Stimulated activated CD8-positive, alpha-beta memory T cell treated with anti-CD3 and anti-CD28 coated beads, Interleukin-7, amount 100 ng/mL, for 1 hour (primary cell): Measurements from ENCODE around the gene S100A6.
"Not testable (repeated sequence)": the region's sequence is repeated elsewhere in the genome, so short reads cannot be mapped to it uniquely, and the experiment has no call there.

ENCODE experiments used
- DNase-seq, 2 donors: peaks; one replicate each; pipeline ENCODE4 v3.0.0-alpha.2; 2020; ENCODE audit warnings: low read depth in 2 of 2

The S100A6 gene

DNA sequence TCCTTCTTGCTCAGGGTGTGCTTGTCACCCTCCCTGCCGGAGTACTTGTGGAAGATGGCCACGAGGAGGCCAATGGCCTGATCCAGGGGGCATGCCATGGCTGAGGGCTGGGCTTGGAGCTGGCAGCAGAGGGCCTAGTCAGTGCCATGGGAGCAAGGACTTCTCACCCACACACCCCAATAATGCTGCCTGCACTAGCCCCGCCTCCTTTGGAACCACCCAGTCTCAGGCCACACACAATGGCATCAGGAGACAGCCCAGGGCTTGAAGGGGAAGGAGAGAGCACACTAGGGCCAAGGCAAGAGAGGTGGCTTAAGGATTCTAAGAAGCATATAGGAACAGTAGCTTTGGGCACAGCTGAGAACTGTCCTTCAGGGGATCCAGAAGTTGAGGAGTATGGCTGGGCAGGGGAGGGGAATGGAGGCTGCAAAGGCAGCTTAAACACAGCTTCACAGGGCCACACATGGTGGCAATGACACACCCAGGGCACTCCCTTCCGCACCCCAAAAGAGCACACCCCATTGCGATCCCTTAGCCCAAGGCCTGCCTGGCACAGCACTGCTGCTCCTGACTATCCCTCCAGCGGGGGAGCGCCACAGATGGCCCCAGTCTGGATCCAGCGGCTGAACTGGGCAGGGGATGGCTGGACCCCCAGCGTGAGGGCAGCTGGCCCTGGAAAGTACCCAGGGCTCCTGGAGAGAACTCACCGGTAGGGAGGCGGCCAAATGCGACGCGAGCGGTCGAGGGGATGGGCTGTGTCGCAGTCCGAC lies at the start of gene S100A6:
TSS of gene S100A6 (minus strand) at position 750 of the 770 bp plus-strand sequence. CDS start at position 98, 652 bp downstream.
- DNase-seq: no peak

- no peak for DNase-seq
Measured at GRCh38 chr1:153585006-153585405, 49.2 kb upstream of the S100A6 start.

DNA sequence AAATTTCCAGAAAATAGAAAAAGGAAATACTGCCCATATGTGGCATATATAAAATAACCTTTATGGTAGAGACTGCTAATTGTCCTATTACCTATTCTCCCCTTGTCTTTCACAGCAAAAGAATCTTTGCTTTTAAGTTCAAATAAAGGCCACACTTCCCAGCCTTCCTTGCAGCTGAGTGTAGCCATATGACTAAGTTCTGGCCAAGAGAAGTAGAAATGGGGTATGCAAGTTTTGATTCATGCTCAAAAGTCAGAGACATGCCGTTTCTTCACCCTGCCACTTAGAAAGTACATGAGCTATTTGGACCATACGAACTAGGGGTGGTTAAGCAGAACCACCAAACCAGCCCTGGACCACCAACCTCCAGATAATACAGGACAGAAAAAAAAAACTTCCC lies 48.2 kb upstream of the S100A6 start:
- DNase-seq: no peak

DNA sequence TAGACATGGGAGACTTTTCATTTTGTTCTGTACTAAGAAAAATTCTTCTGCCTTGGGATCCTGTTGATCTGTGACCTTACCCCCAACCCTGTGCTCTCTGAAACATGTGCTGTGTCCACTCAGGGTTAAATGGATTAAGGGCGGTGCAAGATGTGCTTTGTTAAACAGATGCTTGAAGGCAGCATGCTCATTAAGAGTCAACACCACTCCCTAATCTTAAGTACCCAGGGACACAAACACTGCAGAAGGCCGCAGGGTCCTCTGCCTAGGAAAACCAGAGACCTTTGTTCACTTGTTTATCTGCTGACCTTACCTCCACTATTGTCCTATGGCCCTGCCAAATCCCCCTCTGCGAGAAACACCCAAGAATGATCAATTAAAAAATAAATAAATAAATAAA lies 47.7 kb upstream of the S100A6 start:
- not testable (repeated sequence) for DNase-seq

GRCh38 chr1:153582836-153583235 lies 47.0 kb upstream of the S100A6 start:
- DNase-seq: not testable (repeated sequence)

DNA sequence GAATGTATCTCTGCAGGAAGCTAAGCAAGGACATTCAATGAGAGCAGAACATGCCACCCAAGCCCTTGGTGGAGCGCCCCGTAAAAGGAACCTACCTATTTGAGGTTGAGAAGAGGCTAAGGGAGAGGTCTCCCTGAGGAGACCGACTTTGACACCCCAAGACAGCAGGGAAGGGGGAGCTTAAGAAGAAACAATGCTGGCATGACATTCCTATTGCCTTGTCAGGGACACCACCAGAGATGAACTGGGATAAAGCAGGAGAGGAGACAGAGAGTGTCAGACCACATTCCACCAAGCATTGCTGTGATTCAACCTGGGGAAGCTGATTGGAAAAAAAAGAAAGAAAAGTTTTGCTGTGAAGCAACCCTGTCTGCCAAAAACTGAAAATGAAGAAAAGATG lies 43.1 kb upstream of the S100A6 start:
- no peak for DNase-seq

DNA sequence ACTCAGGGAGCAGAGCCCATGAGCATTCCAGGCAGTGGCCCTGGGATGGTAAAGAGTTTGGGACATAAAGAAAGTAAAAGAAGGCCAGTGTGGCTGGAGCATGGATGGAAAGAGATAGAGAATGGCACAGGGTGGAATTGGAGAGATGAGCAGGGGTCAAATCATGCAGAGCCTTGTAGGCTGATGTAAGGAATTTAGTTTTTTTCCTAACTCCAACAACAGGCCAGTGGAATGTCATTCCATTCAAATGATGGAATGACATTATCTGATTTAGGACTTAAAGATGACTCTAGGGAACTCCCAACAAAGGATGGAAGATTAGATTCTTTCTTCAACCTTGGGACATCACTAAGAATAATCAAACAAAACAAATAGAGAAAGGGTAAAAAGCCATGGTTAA lies 42.7 kb upstream of the S100A6 start:
- DNase-seq: no peak

- no peak for DNase-seq
Measured at GRCh38 chr1:153577624-153578051, 41.8 kb upstream of the S100A6 start.

- no peak for DNase-seq
Measured at GRCh38 chr1:153577138-153577537, 41.3 kb upstream of the S100A6 start.

GRCh38 chr1:153575497-153575896 lies 39.7 kb upstream of the S100A6 start:
- not testable (repeated sequence) for DNase-seq

- not testable (repeated sequence) for DNase-seq
Measured at GRCh38 chr1:153575081-153575491, 39.3 kb upstream of the S100A6 start.

DNA sequence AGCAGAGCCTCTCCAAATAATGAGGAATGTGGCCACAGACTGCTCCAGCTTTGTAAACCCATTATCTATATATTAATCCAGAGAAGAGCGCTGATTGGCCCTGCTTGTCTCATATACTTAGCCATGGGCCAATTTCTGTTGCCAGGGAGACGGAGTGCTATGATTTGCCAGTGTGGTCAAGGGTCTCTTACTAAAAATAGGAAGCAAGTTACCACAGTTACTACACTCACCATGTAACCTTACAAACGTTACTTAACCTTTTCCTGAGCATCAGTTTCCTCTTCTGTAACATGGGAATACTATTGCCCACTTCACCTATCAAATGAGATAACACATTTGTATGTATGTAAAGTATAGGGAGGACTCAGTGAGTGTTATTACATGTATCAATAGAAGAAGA lies 37.6 kb upstream of the S100A6 start:
- no peak for DNase-seq

DNA sequence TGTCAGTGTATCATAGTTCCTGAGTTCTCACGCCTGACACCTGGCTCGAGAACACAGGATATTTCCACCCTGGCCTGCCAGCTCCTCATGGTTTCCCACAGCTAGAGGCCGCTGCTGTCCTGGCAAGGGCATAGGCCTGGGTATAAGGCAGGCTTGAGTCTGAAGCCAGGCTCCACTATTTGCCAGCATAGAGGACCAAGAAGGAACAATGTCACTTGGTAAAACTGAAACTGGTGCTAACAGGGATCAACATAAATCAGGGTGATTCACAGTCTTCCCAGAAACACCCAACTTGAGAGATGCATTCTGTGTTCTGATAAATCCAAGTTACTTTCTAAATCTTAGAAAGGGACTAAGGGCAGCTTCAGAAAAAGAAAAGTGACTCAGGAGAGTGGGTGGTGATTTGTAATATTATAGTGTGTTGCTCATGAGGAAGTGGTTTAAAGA lies 36.8 kb upstream of the S100A6 start:
- DNase-seq: no peak

DNA sequence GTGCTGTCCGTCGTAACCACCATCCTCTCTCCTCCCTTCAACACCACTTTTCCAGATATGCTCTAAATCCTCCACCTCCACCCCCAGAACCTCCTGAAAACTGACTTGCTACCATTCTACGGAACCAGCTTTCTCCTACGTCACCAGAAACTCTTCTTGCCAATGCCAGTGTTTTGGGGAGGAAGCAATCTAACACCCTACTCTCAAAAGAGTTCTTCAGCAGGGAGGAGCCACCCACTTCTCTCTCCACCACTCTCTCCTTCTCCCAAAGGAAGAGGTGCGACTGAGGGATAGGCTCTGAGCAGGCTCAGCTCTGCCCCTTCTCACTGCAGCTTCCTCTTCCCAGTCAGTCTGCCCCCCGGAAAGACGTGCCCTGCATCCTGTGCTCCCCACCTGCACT lies 35.9 kb upstream of the S100A6 start:
- DNase-seq: no peak

DNA sequence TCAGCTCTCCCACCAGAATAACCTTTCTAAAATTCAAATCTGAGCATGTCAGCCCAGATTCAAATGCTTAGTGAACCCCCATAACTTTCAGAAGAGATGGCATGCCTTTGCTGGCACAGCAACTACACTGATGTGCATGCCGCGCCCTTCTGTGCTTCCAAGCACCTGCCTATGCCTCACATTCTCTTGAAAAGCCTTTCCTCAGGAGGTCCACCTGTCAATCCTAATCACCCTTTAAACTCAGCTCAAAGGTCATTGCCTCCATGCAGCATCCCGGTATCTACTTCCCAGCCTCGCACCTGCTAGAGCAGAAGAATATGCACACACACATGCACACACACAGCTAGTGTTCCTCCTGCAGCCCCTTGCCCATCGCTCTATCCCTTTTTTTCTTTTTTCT lies 35.1 kb upstream of the S100A6 start:
- DNase-seq: no peak

- no peak for DNase-seq
Measured at GRCh38 chr1:153569465-153569864, 33.7 kb upstream of the S100A6 start.

DNA sequence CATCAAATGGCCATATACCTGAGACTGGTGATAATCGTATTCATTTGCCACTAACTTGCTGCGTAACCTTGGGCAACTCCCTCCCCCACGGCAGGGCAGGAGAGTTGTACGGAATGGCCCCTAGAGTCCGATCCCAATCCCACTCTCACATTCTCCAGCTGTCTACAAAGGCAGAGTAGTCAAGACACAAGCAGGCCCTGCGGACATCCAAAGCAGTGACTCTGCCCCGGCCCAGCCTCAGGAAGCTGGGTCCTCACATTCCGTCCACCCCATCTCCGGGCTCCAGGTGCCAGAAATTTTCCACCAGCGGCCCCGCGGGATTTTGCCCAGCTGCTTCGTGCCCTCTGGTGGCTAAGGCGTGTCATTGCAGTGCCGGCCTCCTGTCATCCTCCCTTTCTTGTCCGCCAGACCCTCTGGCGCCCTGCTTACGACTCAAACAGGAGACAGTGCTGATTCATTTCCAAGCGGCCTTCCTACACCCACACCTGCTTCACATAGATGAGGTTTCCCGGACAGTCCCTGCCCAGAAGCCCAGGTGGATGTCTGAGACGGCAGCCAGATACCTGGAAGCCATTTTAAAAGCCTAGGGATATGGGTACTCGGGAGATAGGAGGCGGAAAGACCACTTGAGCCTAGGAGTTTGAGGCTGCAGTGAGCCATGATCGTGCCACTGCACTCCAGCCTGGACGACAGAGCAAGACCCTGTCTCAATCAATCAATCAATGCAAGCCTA lies 32.7 kb upstream of the S100A6 start:
- DNase-seq: peak; percentile 58 to 63

GRCh38 chr1:153567621-153568366 lies 32.0 kb upstream of the S100A6 start:
- DNase-seq: no peak

- DNase-seq: peak; percentile 58 to 75
Measured at GRCh38 chr1:153566414-153567371, 30.9 kb upstream of the S100A6 start.

DNA sequence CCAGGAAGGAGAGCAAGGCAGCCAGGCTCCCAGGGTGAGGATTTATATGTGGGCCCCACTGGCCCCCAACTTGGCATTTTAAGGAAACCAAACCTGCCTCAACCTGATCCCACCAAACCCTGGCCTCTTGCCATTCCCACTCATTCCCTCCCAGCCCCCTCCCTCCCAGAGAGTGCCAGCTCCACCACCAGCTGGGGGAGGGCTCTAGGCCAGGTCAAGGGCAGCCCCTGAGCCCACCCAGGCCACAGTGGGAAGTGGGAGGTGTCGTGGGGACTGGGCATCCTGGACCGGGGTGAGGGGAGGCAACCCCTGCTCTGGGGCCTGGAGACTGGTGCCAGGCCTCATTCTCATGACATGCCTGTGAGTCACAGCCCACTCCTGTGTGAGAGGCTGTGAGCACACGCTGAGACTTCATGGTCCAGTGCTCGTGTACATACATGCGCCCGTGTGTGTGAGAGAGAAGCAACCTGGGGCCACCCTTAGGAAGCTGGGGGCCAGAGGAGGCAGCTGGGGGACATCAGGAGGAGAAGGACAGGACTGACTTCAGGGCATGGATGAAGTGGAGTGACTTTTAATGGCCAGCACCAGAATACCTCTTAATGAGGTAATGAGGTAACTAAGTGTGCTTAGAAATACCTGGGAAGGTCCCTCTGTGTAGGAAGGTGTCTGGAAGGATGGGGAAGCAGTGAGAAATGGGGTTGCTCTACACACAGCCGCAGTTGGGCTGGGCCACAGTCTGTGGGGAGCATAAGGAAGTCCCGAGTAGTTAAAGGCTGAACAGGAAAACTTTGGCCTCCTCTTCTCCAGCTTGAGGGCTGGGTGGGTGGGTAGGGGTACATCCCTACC lies 30.0 kb upstream of the S100A6 start, which contains the start of gene S100A2:
TSS of gene S100A2 (minus strand) at position 316 of the 846 bp plus-strand sequence. CDS start 1,967 bp downstream, outside the sequence.
- DNase-seq: no peak
